HepG2 (cell line): Measurements from ENCODE around the gene TIAM2. TPM values are rescaled to one million over a fixed set of nuclear protein-coding genes. Genes with fewer than 3 reads are reported as not detected.

Experiments used
- ATF6 ChIP-seq: sonication (generic); formaldehyde crosslinking; conservative IDR thresholded peaks from 2 replicates; pipeline ENCODE4 v1.4.0; 2020; ENCODE audit warnings: missing genetic modification reagents
- ATF7-NPFF ChIP-seq: sonication (generic); formaldehyde crosslinking; IDR thresholded peaks from 2 replicates; pipeline ENCODE4 v1.8.1; 2023; ENCODE audit warnings: mild to moderate bottlenecking, low read depth, missing genetic modification reagents, moderate library complexity
- DMTF1 ChIP-seq: sonication (generic); formaldehyde crosslinking; IDR thresholded peaks from 2 replicates; pipeline ENCODE4 v1.4.0; 2020; ENCODE audit warnings: mild to moderate bottlenecking, missing genetic modification reagents
- GZF1 ChIP-seq: sonication (generic); formaldehyde crosslinking; IDR thresholded peaks from 2 replicates; pipeline ENCODE4 v1.5.1; 2020; ENCODE audit warnings: mild to moderate bottlenecking, missing genetic modification reagents
- HINFP ChIP-seq: sonication (generic); formaldehyde crosslinking; IDR thresholded peaks from 2 replicates; pipeline ENCODE4 v1.4.0; 2020; ENCODE audit warnings: low read depth, mild to moderate bottlenecking, missing genetic modification reagents
- MIER2 ChIP-seq: IDR thresholded peaks from 2 replicates; pipeline ENCODE4 v1.6.1; 2016; ENCODE audit warnings: missing biosample characterization, missing genetic modification reagents
- RELA ChIP-seq: sonication (generic); formaldehyde crosslinking; IDR thresholded peaks from 2 replicates; pipeline ENCODE4 v1.4.0; 2020; ENCODE audit warnings: missing genetic modification reagents
- TRIM22 ChIP-seq: fragments of 450-650 bp; IDR thresholded peaks from 2 replicates; pipeline ENCODE4 v1.6.1; 2017
- UBTF ChIP-seq: sonication (generic); formaldehyde crosslinking; IDR thresholded peaks from 2 replicates; pipeline ENCODE4 v1.4.0; 2020; ENCODE audit warnings: mild to moderate bottlenecking, missing genetic modification reagents
- ZIK1 ChIP-seq: sonication (generic); formaldehyde crosslinking; IDR thresholded peaks from 2 replicates; pipeline ENCODE4 v1.5.0; 2020; ENCODE audit warnings: mild to moderate bottlenecking, low read depth, missing genetic modification reagents, borderline replicate concordance
- ZNF234 ChIP-seq: sonication (generic); formaldehyde crosslinking; conservative IDR thresholded peaks from 2 replicates; pipeline ENCODE4 v1.5.1; 2020; ENCODE audit warnings: mild to moderate bottlenecking, missing genetic modification reagents
- ZNF383 ChIP-seq: sonication (generic); formaldehyde crosslinking; IDR thresholded peaks from 2 replicates; pipeline ENCODE4 v1.4.0; 2020; ENCODE audit warnings: missing genetic modification reagents, mild to moderate bottlenecking, borderline replicate concordance
- ZNF510 ChIP-seq: sonication (generic); formaldehyde crosslinking; IDR thresholded peaks from 2 replicates; pipeline ENCODE4 v1.4.0; 2020; ENCODE audit warnings: low read depth, mild to moderate bottlenecking, missing genetic modification reagents
- ZNF556 ChIP-seq: sonication (generic); formaldehyde crosslinking; IDR thresholded peaks from 2 replicates; pipeline ENCODE4 v1.4.0; 2020; ENCODE audit warnings: mild to moderate bottlenecking, missing genetic modification reagents, borderline replicate concordance
- polyA plus RNA-seq, 8 experiments: library from polyadenylated mRNA; depleted of rRNA in 3 of 8; stranded (reverse) in 7 of 8; unstranded in 1 of 8; fragments of >200 nt; fragmentation: Illumina TruSeq in 4 of 8; extraction: Trizol in 4 of 8; gene quantifications; 2 replicates each; pipeline versions ENCODE4 v1.2.1 to v1.2.3, GENCODE V29; 2011 to 2016; ENCODE audit warnings: low read depth in 4 of 8, missing spikeins in 1 of 8, mixed read lengths in 1 of 8; ENCODE audit not compliant: insufficient read depth in 1 of 8
- total RNA-seq, 5 experiments: library from RNA; depleted of rRNA; stranded (reverse); fragments of >200 nt; fragmentation: Illumina TruSeq; extraction: Trizol; gene quantifications; 2 replicates each; pipeline ENCODE4 v1.2.3, GENCODE V29; 2016; ENCODE audit warnings: low read depth in 1 of 5

Gene TIAM2
- total and polyA plus RNA-seq, 2 of the 13 experiments (the other 11 are each of a cell fraction or from before 2014, with no cell fraction given) = 4.1 to 4.5 TPM

- TF ChIP-seq UBTF (no peak), DMTF1 (CRISPR knock-in tag) (0 out of 2 replicates have a peak, but pooled peaks have one; percentile 48), TRIM22 (no peak), HINFP (CRISPR knock-in tag) (no peak), RELA (CRISPR knock-in tag) (no peak), MIER2 (CRISPR knock-in tag) (no peak), ZIK1 (CRISPR knock-in tag) (no peak), ATF7-NPFF (CRISPR knock-in tag) (no peak), ZNF556 (peak; percentile 51; the same call in 1 of the 2 replicates), GZF1 (CRISPR knock-in tag) (no peak), ATF6 (no peak), ZNF510 (0 out of 2 replicates have a peak, but pooled peaks have one; percentile 26), ZNF234 (CRISPR knock-in tag) (no peak), ZNF383 (no peak)
Measured at GRCh38 chr6:154980273-154981078, 14.6 kb upstream of the TIAM2 start (continued).
